Epithelial cell of proximal tubule (primary cell): Measurements from ENCODE around the gene PLXDC1. TPM values are rescaled to one million over a fixed set of nuclear protein-coding genes. Genes with fewer than 3 reads are reported as not detected.

Source experiments
- DNase-seq: peaks from one replicate; pipeline ENCODE4 v3.0.0-alpha.2; 2011; ENCODE audit warnings: low read depth
- H3K4me3 ChIP-seq: 2 replicates; pipeline ENCODE4 v1.5.1; 2011; ENCODE audit warnings: low read depth, mild to moderate bottlenecking, low read length
- CTCF ChIP-seq: conservative IDR thresholded peaks from 2 replicates; pipeline ENCODE4 v1.5.1; 2012; ENCODE audit warnings: low read depth, mild to moderate bottlenecking, low read length
- total RNA-seq: library from RNA; depleted of rRNA; stranded (reverse); fragments of >200 nt; gene quantifications from 2 replicates; pipeline ENCODE4 v1.2.3, GENCODE V29; 2015

The PLXDC1 gene
- total RNA-seq, 1 donor from 2014 or later: not detected

GRCh38 chr17:39196808-39197291, 45.4 kb upstream of the PLXDC1 start:
- peak overlapping the region; percentile 78 for H3K4me3 ChIP-seq
- DNase-seq: no peak
- TF ChIP-seq CTCF: no peak

GRCh38 chr17:39196241-39196807, 44.9 kb upstream of the PLXDC1 start:
- TF ChIP-seq CTCF: no peak
- no peak for DNase-seq
- H3K4me3 ChIP-seq: peak overlapping the region; percentile 78

- no peak for DNase-seq
- TF ChIP-seq CTCF: no peak
- H3K4me3 ChIP-seq: no peak overlapping the region
Observed at GRCh38 chr17:39195568-39196160, 44.2 kb upstream of the PLXDC1 start.

- H3K4me3 ChIP-seq: no peak overlapping the region
- DNase-seq: no peak
- no peak for TF ChIP-seq CTCF
Observed at GRCh38 chr17:39194985-39195524, 43.6 kb upstream of the PLXDC1 start.

GRCh38 chr17:39194089-39194984, 42.9 kb upstream of the PLXDC1 start:
- peak; percentile 30 for TF ChIP-seq CTCF
- H3K4me3 ChIP-seq: no peak overlapping the region
- DNase-seq: no peak

- no peak for TF ChIP-seq CTCF
- no peak for DNase-seq
- no peak overlapping the region for H3K4me3 ChIP-seq
Observed at GRCh38 chr17:39193346-39193745, 41.9 kb upstream of the PLXDC1 start.
